Measurements from ENCODE around the gene ABCC8. TPM values are rescaled to one million over a fixed set of nuclear protein-coding genes. Genes with fewer than 3 reads are reported as not detected.

ABCC8 gene
- total and polyA plus RNA-seq, 9 of the 15 experiments (the other 6 are each of a cell fraction or from before 2014, with no cell fraction given): not detected

GRCh38 chr11:17354601-17354991 lies 122.0 kb downstream of the ABCC8 start (continued):
- TF ChIP-seq ZNF318 (IDR thresholded peaks at IDR 0.05; ENCODE audit: borderline replicate concordance in 1 of 2, low read depth in 1 of 2) (no peak), GTF2A2 (tag; IDR thresholded peaks at IDR 0.05) (no peak), ZNF143 (CRISPR knock-in tag; IDR thresholded peaks at IDR 0.05) (no peak), XRCC5 (IDR thresholded peaks at IDR 0.05; ENCODE audit: low read depth, low read length) (no peak), SRF (CRISPR knock-in tag; IDR thresholded peaks at IDR 0.05) (no peak), ZNF445 (CRISPR knock-in tag; IDR thresholded peaks at IDR 0.05; ENCODE audit: low read depth) (no peak), RFX7 (CRISPR knock-in tag; IDR thresholded peaks at IDR 0.05) (no peak), KDM1A (IDR thresholded peaks at IDR 0.05) (no peak), FIP1L1 (IDR thresholded peaks at IDR 0.05; ENCODE audit: low read depth, low read length, poor library complexity, severe bottlenecking) (no peak), FOXA1 (IDR thresholded peaks at IDR 0.05; ENCODE audit: borderline replicate concordance) (no peak), RBM14 (IDR thresholded peaks at IDR 0.05; ENCODE audit: borderline replicate concordance, insufficient read depth, low read depth, low read length) (no peak), NKRF (IDR thresholded peaks at IDR 0.05; ENCODE audit: borderline replicate concordance) (no peak), JUND (IDR thresholded peaks at IDR 0.05; ENCODE audit: borderline replicate concordance, low read depth, low read length) (0 out of 2 replicates have a peak, but pooled peaks have one; percentile 14), JUND (tag; IDR thresholded peaks at IDR 0.05; ENCODE audit: borderline replicate concordance, low read depth, low read length) (no peak), TAF9B (IDR thresholded peaks at IDR 0.05; ENCODE audit: partially characterized antibody) (peak; percentile 24), PTRF (tag; IDR thresholded peaks at IDR 0.05) (no peak), MXI1 (IDR thresholded peaks at IDR 0.05; ENCODE audit: low read depth, low read length) (no peak), ZNF384 (IDR thresholded peaks at IDR 0.05; ENCODE audit: low read depth, low read length) (peak; percentile 84)
